Measurements from ENCODE around the gene CD82. TPM values are rescaled to one million over a fixed set of nuclear protein-coding genes. Genes with fewer than 3 reads are reported as not detected.

Gene CD82
- total RNA-seq, 1 donor from 2014 or later = 28.3 TPM

- H3K36me3 ChIP-seq = peaks cover 0 to 2% of the 10 kb centered on the region in 2 donors
- intact Hi-C loops (cut with DNase I) = no loop called here
- no peak for TF ChIP-seq CTCF (IDR thresholded peaks at IDR 0.05)
These were observed 17.3 kb downstream of the CD82 start for GRCh38 chr11:44582641-44583352.

DNA sequence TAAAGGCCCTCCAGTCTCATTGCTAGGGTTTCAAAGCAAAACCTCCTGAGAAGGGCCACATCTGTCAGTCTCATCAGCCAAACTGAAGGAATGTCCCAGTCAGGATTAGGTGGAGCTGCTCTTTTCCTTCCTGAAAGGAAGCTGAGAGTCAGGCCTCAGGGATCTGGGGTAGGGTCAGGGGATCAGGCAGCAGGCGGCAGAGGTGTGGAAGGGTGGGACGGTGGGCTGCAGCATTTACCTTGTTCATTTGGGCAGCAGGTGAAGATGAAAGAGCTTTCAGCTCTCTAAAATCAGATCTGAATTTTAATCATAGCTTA lies 17.8 kb downstream of the CD82 start:
- Histone ChIP-seq H3K36me3 (peaks cover 0 to 5% of the 10 kb centered on the region in 2 donors), H3K27me3 (no peaks in the 10 kb centered on the region), H3K4me1 (peaks cover 0 to 16% of the 10 kb centered on the region in 2 donors), H3K9me3 (peaks cover 0 to 4% of the 10 kb centered on the region in 2 donors), H3K4me3 (no peak overlapping the region), H3K27ac (no peak overlapping the region)
- TF ChIP-seq CTCF (IDR thresholded peaks at IDR 0.05) = no peak
- DNase-seq (ENCODE audit: low spot score in 2 of 2) = no peak
- intact Hi-C loops (cut with DNase I) = no loop called here

More at GRCh38 chr11:44582641-44583352, 17.3 kb downstream of the CD82 start:
- no peaks in the 10 kb centered on the region for H3K27me3 ChIP-seq
- DNase-seq (ENCODE audit: low spot score in 2 of 2) = no peak
- no peak overlapping the region for H3K4me3 ChIP-seq
- no peak overlapping the region for H3K27ac ChIP-seq
- peaks cover 0 to 4% of the 10 kb centered on the region in 2 donors for H3K9me3 ChIP-seq
- peaks cover 0 to 16% of the 10 kb centered on the region in 2 donors for H3K4me1 ChIP-seq

GRCh38 chr11:44585421-44585820 lies 20.0 kb downstream of the CD82 start:
- intact Hi-C loops (cut with DNase I) = no loop called here
- no peak for TF ChIP-seq CTCF (IDR thresholded peaks at IDR 0.05)
- DNase-seq (ENCODE audit: low spot score in 2 of 2) = no peak
- Histone ChIP-seq H3K36me3 (peaks cover 0 to 8% of the 10 kb centered on the region in 2 donors), H3K4me1 (peaks cover 0 to 16% of the 10 kb centered on the region in 2 donors), H3K27ac (peak overlapping the region; percentile 74), H3K4me3 (no peak overlapping the region), H3K9me3 (peaks cover 0 to 4% of the 10 kb centered on the region in 2 donors), H3K27me3 (no peaks in the 10 kb centered on the region)

DNA sequence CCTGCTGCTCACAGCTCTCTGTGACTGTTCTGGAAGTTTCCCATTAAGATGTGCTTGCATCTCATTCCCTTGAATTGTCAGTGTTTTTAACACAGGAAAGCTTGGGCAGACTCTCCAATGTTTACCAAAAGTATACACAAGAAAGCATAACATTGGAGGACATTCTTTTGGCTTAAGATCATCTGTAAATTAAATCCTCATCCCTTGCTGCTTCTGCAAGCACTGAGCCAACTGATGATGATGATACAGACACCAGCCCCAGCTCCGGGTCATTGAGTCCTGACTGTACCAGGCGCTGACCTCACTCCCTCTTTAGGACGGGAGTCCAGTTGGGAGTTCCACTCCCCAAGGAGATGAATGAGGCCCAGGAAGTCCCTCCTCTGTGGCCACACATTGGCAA lies 23.8 kb downstream of the CD82 start:
- TF ChIP-seq CTCF (IDR thresholded peaks at IDR 0.05) = no peak
- peaks cover 0 to 8% of the 10 kb centered on the region in 2 donors for H3K36me3 ChIP-seq
- intact Hi-C loops (cut with DNase I) = no loop called here
- H3K4me1 ChIP-seq = peaks cover 12 to 42% of the 10 kb centered on the region in 2 donors
- H3K9me3 ChIP-seq = no peaks in the 10 kb centered on the region
- no peak overlapping the region for H3K27ac ChIP-seq
- no peak overlapping the region for H3K4me3 ChIP-seq
- no peaks in the 10 kb centered on the region for H3K27me3 ChIP-seq
- no peak for DNase-seq (ENCODE audit: low spot score in 2 of 2)

DNA sequence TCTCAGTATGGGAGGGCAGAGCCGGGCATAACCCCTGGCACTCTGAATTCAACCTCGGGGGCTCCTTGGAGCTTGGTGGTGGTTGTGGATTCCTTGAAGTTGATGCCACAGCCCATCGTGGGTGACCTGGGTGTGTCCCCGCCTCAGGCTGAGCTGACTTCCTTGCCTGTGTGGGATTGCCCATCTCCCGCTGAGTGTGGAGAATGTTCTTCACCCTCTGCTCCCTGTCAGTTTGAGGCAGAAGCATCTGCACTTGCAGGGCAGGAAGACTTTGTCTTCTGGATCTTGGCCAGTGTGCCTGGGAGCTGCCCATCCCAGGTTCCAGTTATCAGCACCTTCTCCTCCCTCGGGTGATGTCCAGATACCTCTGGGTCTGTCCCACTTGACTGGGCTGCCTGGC lies 25.3 kb downstream of the CD82 start:
- Histone ChIP-seq H3K4me1 (peaks cover 12 to 29% of the 10 kb centered on the region in 2 donors), H3K36me3 (peaks cover 0 to 8% of the 10 kb centered on the region in 2 donors), H3K9me3 (no peaks in the 10 kb centered on the region), H3K27ac (peak overlapping the region; percentile 86 to 90), H3K4me3 (no peak overlapping the region), H3K27me3 (no peaks in the 10 kb centered on the region)
- no peak for DNase-seq (ENCODE audit: low spot score in 2 of 2)
- intact Hi-C loops (cut with DNase I) = loop anchor here (1.0 kb wide), 1 partner anchor 21 kb away; no protein-coding TSS in a partner anchor
- no peak for TF ChIP-seq CTCF (IDR thresholded peaks at IDR 0.05)
